Stimulated activated CD4-positive, alpha-beta T cell treated with anti-CD3 and anti-CD28 coated beads, Interleukin-1b, Interleukin-23, amount 100 ng/mL, for 1 hour (primary cell): ENCODE measurements around the gene IL20.
"Not testable (repeated sequence)": the region's sequence is repeated elsewhere in the genome, so short reads cannot be mapped to it uniquely, and the experiment has no call there.

Source experiments
- DNase-seq, 2 donors: peaks; one replicate each; pipeline ENCODE4 v3.0.0-alpha.2; 2020; ENCODE audit warnings: low read depth in 2 of 2

The IL20 gene

GRCh38 chr1:206842854-206843253, 22.6 kb upstream of the IL20 start:
- DNase-seq = no peak

- DNase-seq = no peak
Observed at GRCh38 chr1:206843626-206844025, 21.8 kb upstream of the IL20 start.

DNA sequence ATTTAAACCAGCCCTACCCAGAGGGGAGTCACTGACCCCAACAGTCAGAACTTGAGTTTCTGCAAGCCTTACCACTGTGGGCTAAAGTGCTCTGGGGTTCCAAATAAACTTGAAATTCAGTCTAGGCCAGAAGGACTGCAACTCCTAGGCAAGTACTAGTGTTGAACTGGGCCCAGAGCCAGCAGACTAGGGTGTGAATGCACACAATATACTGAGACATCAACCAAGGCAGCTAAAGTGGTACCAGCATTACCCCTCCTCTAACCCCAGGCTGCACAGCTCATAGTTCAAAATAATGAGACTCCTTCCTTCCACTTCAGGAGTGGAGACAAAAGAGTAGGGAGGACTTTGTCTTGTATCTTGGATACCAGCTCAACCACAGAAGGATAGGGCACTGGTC, 18.9 kb upstream of the IL20 start:
- no peak for DNase-seq

DNA sequence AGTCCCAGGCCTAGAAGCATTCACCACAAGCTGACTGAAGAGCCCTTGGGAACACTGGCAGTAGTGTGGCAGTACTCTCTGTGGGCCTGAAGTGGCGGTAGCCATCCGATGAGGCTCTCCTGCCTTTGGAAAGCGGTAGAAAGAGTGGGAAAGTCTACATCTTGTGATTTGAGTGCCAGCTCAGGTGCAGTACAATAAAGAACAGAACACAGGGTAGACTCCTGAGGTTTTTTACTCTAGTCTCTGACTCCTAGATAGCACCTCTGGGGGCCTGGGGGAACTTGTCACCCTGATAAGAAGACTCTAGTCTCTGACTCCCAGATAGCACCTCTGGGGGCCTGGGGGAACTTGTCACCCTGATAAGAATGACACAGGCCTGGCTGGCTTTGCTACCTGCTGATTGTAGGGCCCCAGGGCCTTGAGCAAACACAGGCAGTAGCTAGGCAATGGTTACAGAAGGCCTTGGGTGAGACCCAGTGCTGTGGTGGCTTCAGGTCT, 18.0 kb upstream of the IL20 start:
- no peak for DNase-seq

DNA sequence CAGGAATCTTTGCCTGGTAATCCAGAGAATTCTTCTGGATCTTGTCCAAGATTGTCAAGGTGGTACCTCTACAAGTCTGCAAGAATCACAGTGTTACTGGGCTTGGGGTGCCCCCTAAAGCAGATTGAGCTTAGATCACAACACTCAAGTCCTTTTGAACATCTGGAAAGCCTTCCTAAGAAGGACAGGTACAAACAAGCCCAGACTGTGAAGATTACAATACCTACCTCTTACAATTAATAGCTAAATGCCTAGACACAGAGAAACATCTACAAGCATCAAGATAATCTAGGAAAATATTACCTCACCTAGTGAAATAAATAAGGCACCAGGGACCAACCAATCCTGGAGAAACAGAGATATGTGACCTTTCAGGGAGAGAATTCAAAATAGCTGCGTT, 17.5 kb upstream of the IL20 start:
- no peak for DNase-seq

DNA sequence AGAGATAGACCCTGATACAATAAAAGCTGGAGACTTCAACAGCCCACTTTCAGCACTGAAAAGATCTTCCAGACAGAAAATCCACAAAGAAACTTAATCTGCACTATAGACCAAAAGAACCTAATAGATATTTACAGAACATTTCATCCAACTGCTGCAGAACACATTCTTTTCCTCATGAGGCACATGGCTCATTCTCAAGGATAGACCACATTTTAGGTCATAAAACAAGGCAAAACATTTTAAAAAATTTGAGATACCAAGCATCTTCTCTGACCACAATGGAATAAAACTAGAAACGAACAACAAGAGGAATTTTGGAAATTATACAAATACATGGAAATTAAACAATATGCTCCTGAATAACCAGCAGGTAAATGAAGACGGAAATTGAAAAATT, 15.0 kb upstream of the IL20 start:
- no peak for DNase-seq

- no peak for DNase-seq
Observed at GRCh38 chr1:206851341-206852010, 13.9 kb upstream of the IL20 start.

- DNase-seq = not testable (repeated sequence)
Observed at GRCh38 chr1:206852662-206853061, 12.8 kb upstream of the IL20 start.

GRCh38 chr1:206853696-206854095, 11.7 kb upstream of the IL20 start:
- not testable (repeated sequence) for DNase-seq

DNA sequence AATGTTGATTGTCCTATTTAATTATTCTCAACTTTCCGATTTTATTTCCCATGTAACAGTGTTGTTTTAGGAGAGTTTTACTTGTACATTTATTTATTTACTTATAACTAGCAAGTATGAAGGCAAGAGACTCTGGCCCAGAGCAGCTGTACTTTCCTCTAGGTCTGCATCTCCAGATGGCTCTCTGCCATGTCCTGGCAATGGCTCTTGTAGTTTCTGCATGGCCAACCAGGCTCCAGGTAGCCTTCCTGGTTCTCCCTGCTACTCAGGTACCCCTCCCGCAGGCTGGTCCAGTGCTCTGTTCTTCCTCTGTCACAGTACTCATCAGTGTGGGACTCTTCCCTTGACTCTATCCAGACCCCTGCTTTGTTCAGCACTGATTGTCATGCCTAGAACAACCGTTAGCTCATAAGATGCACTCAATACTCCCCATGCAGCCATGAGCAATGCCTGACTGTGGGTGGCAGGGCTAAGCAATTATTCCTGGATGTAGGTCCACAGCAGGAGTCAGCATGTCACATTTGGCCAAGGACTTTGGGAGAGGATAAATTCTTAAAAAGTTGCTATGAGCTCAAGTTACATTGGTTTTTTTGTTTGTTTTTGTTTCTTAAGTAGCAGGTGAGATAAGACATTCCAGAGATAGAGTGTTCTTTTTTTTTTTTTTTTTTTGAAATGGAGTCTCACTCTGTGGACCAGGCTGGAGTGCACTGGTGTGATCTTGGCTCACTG, 10.9 kb upstream of the IL20 start:
- DNase-seq = no peak

DNA sequence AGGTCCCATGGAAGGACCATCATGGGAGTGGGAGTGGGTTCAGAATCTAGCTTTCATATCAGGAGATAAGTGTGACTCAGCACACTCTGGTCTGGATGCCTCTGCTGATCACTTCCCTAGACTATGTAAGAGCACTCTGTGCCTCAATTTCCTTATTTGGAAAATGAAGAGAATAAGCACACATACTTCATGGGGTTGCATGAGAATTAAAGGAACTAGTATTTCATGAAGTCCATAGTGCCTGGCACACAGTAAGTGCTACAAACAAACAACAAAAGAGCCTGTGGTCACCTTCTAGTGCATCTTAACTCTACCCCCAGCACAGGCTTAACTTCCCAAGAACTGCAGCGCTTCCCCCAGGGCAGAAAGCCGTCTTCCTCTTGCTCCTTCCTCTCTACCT, 9.6 kb upstream of the IL20 start:
- no peak for DNase-seq

DNA sequence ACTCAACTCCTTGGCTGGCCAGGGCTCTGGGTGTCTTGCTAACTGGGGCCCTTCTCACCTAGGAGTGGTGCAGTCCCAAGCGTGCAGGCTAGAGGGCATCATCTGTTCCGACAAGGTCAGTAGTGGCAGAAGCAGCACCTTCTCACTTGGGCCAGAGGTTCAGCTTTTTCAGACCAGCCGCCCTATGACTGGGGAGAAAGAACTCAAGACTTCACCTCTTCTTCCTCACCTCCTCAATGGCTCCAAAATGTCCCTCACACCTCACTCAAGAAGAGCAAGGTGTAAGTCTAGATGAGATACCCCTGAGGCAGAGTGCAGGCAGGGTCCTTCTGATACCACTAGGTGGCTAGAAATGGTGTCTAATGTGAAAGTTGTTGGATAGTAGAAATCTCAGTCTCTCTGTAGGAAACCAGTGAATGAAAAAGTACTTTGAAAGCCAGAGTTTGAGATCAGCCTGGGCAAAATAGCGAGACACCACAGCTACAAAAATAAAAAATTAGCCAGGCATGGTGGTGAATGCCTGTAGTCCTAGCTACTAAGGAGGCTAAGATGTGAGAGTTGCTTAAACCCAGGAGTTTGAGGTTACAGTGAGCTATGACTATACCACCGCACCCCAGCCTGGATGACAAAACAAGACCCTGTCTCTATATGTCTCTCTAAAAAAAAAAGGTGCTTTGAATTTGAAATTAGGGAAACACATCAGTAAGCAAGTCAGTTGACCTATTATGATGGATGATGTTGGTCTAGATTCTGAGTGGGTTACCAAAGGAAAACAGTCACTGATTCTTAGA, 8.6 kb upstream of the IL20 start:
- DNase-seq = no peak

GRCh38 chr1:206859082-206859521, 6.3 kb upstream of the IL20 start:
- DNase-seq = no peak

- DNase-seq = no peak
Observed at GRCh38 chr1:206860165-206860564, 5.3 kb upstream of the IL20 start.

DNA sequence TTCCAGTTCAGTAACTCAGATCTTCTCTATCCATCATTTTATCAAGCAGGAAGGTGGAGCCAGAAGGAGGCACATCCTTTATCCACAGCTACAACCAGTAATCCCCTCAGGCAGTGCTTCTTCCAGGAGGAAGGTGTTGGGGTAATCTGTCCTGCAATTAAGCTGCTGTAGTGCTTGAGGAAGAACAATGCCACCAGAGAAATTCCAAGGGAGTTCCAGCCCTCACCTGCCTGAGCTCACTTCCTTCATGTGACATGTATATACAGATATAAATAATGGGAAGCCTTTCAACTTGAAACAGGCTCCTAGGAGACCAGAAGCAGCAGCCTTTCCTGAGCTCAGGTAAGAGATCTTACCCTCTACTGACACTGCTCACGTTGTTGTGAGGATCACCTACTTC, 2.2 kb upstream of the IL20 start:
- no peak for DNase-seq

GRCh38 chr1:206866062-206866461, 639 bp downstream of the IL20 start:
- DNase-seq = no peak

- no peak for DNase-seq
Observed at GRCh38 chr1:206867239-206867638, 1.8 kb downstream of the IL20 start.

DNA sequence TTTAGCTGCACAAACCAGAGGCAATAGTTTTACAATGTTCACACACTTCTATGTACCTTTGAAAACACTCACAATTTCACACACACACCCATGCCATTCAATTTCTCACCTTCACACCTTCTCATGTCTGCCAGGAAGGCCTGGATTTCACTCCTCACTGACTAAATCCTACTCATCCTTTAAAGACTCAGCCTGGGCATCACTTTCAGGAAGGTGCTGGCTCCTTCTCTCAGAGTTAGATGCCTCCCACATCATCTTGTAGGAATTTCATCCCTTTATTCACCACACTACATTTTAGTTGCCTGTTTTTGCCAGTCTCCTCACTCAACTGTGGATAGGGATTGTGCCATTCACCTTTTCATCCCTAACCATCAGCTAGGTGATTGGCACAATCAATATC, 2.3 kb downstream of the IL20 start:
- DNase-seq = no peak

DNA sequence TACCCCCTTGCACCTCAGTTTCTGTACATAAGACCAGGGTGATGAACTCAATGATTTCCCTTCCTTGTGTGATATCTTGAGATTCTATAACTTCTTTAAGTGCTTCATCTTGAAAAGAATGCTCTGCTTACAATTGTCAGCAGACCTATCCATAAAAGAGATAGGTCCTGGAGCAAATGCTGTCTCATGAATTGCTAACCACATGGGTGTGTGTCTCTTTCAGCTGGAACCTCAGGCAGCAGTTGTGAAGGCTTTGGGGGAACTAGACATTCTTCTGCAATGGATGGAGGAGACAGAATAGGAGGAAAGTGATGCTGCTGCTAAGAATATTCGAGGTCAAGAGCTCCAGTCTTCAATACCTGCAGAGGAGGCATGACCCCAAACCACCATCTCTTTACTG, 2.8 kb downstream of the IL20 start:
- no peak for DNase-seq

GRCh38 chr1:206872139-206872538, 6.7 kb downstream of the IL20 start:
- DNase-seq = no peak

- DNase-seq = no peak
Observed at GRCh38 chr1:206873603-206874188, 8.3 kb downstream of the IL20 start.

GRCh38 chr1:206875752-206876377, 10.4 kb downstream of the IL20 start:
- no peak for DNase-seq
